K562 (cell line): ENCODE results near the gene ALDOB. TPM values are rescaled to one million over a fixed set of nuclear protein-coding genes. Genes with fewer than 3 reads are reported as not detected.

ENCODE experiments used
- ATAC-seq: fragments of 200-7000 bp; cut with Tn5 transposase; 3 replicates; pipeline ENCODE4 v1.9.1; 2020; ENCODE audit warnings: moderate library complexity
- BruUV-seq: library from RNA; stranded (reverse); fragments of 400-500 nt; replicated peaks from 2 replicates; lab custom pipeline; 2021; lab: Mats Ljungman, UMichigan
- CTCF ChIA-PET: fragments of 300-600 bp; formaldehyde crosslinking; extraction: SDS; loops from one replicate; lab custom pipeline; 2021; ENCODE audit warnings: low intra/inter-chr PET ratio; lab: Yijun Ruan, JAX
- POLR2A ChIA-PET: fragments of 300-600, 350-650 bp; sonication (Branson Sonifier 250); formaldehyde crosslinking; extraction: SDS; loops from one replicate; lab custom pipeline; 2021; ENCODE audit warnings: antibody characterized with exemption, inconsistent platforms; lab: Yijun Ruan, JAX
- DNase-seq, 4 experiments: peaks; one replicate each; pipeline versions ENCODE4 v3.0.0 to v3.0.0-alpha.2; 2011 to 2018; ENCODE audit warnings: low spot score in 3 of 4, mixed read lengths in 3 of 4; ENCODE audit errors: extremely low read depth in 1 of 4
- FAIRE-seq: peaks from 2 replicates; lab custom pipeline; 2011; peaks lifted over from hg19 to GRCh38; lab: Jason Lieb, UNC
- H2AFZ ChIP-seq: 2 replicates; pipeline ENCODE4 v1.6.0; 2011; ENCODE audit warnings: low read depth, low read length, control low read depth, inconsistent platforms
- H3K27ac ChIP-seq: fragments of 200-600 bp; 3 replicates; pipeline ENCODE4 v1.8.0; 2011; ENCODE audit warnings: low read depth, mild to moderate bottlenecking, control low read depth, inconsistent platforms, low read length, moderate library complexity, mixed read lengths; ENCODE audit errors: extremely low read depth
- H3K27me3 ChIP-seq, 2 experiments: fragments of 300-600 bp in 1 of 2; 2 replicates in 1 of 2; 3 replicates in 1 of 2; pipeline versions ENCODE4 v1.6.0 to v1.8.0; 2011; ENCODE audit warnings: inconsistent platforms in 2 of 2, low read length in 2 of 2, mild to moderate bottlenecking in 1 of 2, mixed read lengths in 1 of 2, moderate library complexity in 1 of 2; ENCODE audit not compliant: control insufficient read depth in 2 of 2, insufficient read depth in 2 of 2
- H3K36me3 ChIP-seq: fragments of 300-600 bp; 3 replicates; pipeline ENCODE4 v1.8.0; 2011; ENCODE audit warnings: mild to moderate bottlenecking, low read length, inconsistent platforms; ENCODE audit not compliant: control insufficient read depth, insufficient read depth
- H3K4me1 ChIP-seq, 2 experiments: fragments of 200-600 bp in 1 of 2; replicated peaks in 1 of 2; 2 replicates in 1 of 2; 3 replicates in 1 of 2; pipeline versions ENCODE4 v1.5.1 to v1.8.0; 2011; ENCODE audit warnings: inconsistent platforms in 2 of 2, low read length in 2 of 2, mild to moderate bottlenecking in 1 of 2, mixed read lengths in 1 of 2, moderate library complexity in 1 of 2; ENCODE audit not compliant: control insufficient read depth in 2 of 2, insufficient read depth in 2 of 2
- H3K4me2 ChIP-seq: 2 replicates; pipeline ENCODE4 v1.6.1; 2011; ENCODE audit warnings: low read length, control low read depth, inconsistent platforms, mixed read lengths; ENCODE audit not compliant: insufficient read depth
- H3K4me3 ChIP-seq: fragments of 200-600 bp; sonication (generic), shearing (Covaris generic); 2 replicates; pipeline ENCODE4 v1.5.1; 2016; ENCODE audit warnings: control low read depth, inconsistent platforms
- H3K79me2 ChIP-seq: fragments of 200-600 bp; 3 replicates; pipeline ENCODE4 v1.8.0; 2011; ENCODE audit warnings: low read length, inconsistent platforms; ENCODE audit not compliant: control insufficient read depth, insufficient read depth
- H3K9ac ChIP-seq, 2 experiments: 2 replicates each; pipeline versions ENCODE4 v1.6.0 to v1.6.1; 2011; ENCODE audit warnings: low read depth in 2 of 2, low read length in 2 of 2, control low read depth in 1 of 2, inconsistent platforms in 1 of 2, mild to moderate bottlenecking in 1 of 2, mixed read lengths in 1 of 2; ENCODE audit not compliant: insufficient read depth in 1 of 2
- H3K9me1 ChIP-seq: one replicate; pipeline ENCODE4 v1.6.0; 2011; ENCODE audit warnings: inconsistent platforms, mild to moderate bottlenecking, low read length, moderate library complexity; ENCODE audit not compliant: control insufficient read depth, insufficient read depth
- H3K9me3 ChIP-seq: replicated peaks from 2 replicates; pipeline ENCODE4 v1.5.1; 2011; ENCODE audit warnings: low read depth, low read length, inconsistent platforms; ENCODE audit not compliant: control insufficient read depth, insufficient read depth
- H4K20me1 ChIP-seq: replicated peaks from 2 replicates; pipeline ENCODE4 v1.6.1; 2011; ENCODE audit warnings: low read length, inconsistent platforms, mixed read lengths; ENCODE audit not compliant: control insufficient read depth, insufficient read depth
- BRD4 ChIP-seq: fragments of 200-600 bp; sonication (generic); IDR thresholded peaks from 2 replicates; pipeline ENCODE4 v1.6.1; 2017; ENCODE audit warnings: inconsistent platforms
- FOSL1 ChIP-seq: fragments of 200-800 bp; sonication (Bioruptor generic); conservative IDR thresholded peaks from 2 replicates; pipeline ENCODE4 v1.6.1; 2016; ENCODE audit warnings: missing genetic modification characterization, missing compliant biosample characterization
- GATAD2B ChIP-seq: fragments of 450-650 bp; IDR thresholded peaks from 2 replicates; pipeline ENCODE4 v1.6.1; 2017; ENCODE audit warnings: mild to moderate bottlenecking, borderline replicate concordance
- JUN ChIP-seq, 2 experiments: sonication (generic) in 1 of 2; formaldehyde crosslinking in 1 of 2; IDR thresholded peaks; 2 replicates each; pipeline versions ENCODE4 v1.6.1 to v1.8.0; 2012 to 2022; ENCODE audit warnings: borderline replicate concordance in 2 of 2, mild to moderate bottlenecking in 2 of 2, improper control_type of control experiment in 1 of 2, low read depth in 1 of 2, low read length in 1 of 2, missing genetic modification reagents in 1 of 2
- PHTF2 ChIP-seq: fragments of 250-450 bp; sonication (Bioruptor Pico); IDR thresholded peaks from 2 replicates; pipeline ENCODE4 v1.5.0; 2021; ENCODE audit warnings: mild to moderate bottlenecking
- POU5F1 ChIP-seq: fragments of 150-350 bp; IDR thresholded peaks from 2 replicates; pipeline ENCODE4 v1.6.1; 2014; ENCODE audit warnings: borderline replicate concordance, low read length, low read depth, mild to moderate bottlenecking; ENCODE audit not compliant: partially characterized antibody
- SIN3A ChIP-seq, 2 experiments: fragments of 150-350 bp in 1 of 2; IDR thresholded peaks; 2 replicates each; pipeline ENCODE4 v1.6.1; 2011 to 2016; ENCODE audit warnings: borderline replicate concordance in 2 of 2, low read depth in 2 of 2, low read length in 2 of 2, mild to moderate bottlenecking in 2 of 2, moderate library complexity in 2 of 2; ENCODE audit not compliant: control insufficient read depth in 1 of 2
- SIN3B ChIP-seq: fragments of 450-650 bp; IDR thresholded peaks from 2 replicates; pipeline ENCODE4 v1.6.1; 2017; ENCODE audit warnings: low read depth, mild to moderate bottlenecking, moderate library complexity
- XRCC5 ChIP-seq: fragments of 200-400 bp; formaldehyde crosslinking; IDR thresholded peaks from 2 replicates; pipeline ENCODE4 v1.6.1; 2017; ENCODE audit warnings: low read depth, mild to moderate bottlenecking, low read length
- ZNF695 ChIP-seq: fragments of 450-650 bp; formaldehyde crosslinking; IDR thresholded peaks from 2 replicates; pipeline ENCODE4 v1.4.0; 2020; ENCODE audit warnings: mild to moderate bottlenecking, moderate library complexity
- ZNF764 ChIP-seq: fragments of 250-450 bp; sonication (Bioruptor Pico); IDR thresholded peaks from 2 replicates; pipeline ENCODE4 v1.4.0; 2020; ENCODE audit warnings: low read depth, mild to moderate bottlenecking, moderate library complexity
- ZNF778 ChIP-seq: fragments of 450-650 bp; formaldehyde crosslinking; IDR thresholded peaks from 2 replicates; pipeline ENCODE4 v1.4.0; 2020; ENCODE audit warnings: mild to moderate bottlenecking, moderate library complexity
- WGBS: fragments of 100-300 bp; shearing (Covaris generic); methylation state at CpG from one replicate; pipeline ENCODE4 v1.1.6; 2016; ENCODE audit warnings: low coverage, mixed read lengths; ENCODE audit not compliant: insufficient coverage; ENCODE audit errors: missing lambda C conversion rate; 5-methylcytosine and 5-hydroxymethylcytosine counted together
- in situ Hi-C: fragments of 300-500 bp; cut with MboI; formaldehyde crosslinking; loops from 4 replicates; pipeline ENCODE4 v1.15.0; 2018; ENCODE audit warnings: inconsistent platforms, mixed read lengths
- intact Hi-C: fragments of 100-400 bp; cut with micrococcal nuclease; formaldehyde crosslinking; loops from 2 replicates; pipeline ENCODE4 v1.14.2; 2022
- polyA plus RNA-seq, 8 experiments: library from polyadenylated mRNA; depleted of rRNA in 4 of 8; stranded (reverse) in 5 of 8; unstranded in 3 of 8; fragments of >200 nt; fragmentation: Nextera tagmentation in 2 of 8; fragmentation: Illumina TruSeq in 1 of 8; extraction: Ambion mirVana in 2 of 8; extraction: Trizol in 1 of 8; gene quantifications; 2 replicates each; pipeline versions ENCODE4 v1.2.1 to v1.2.3, GENCODE V29; 2011 to 2014; ENCODE audit warnings: inconsistent platforms in 1 of 8, missing spikeins in 1 of 8
- total RNA-seq, 7 experiments: library from RNA; depleted of rRNA in 6 of 7; stranded (reverse); fragments of >200 nt in 6 of 7; fragmentation: Illumina TruSeq in 2 of 7; extraction: Trizol in 2 of 7; gene quantifications; 2 replicates each; pipeline versions ENCODE4 v1.2.1 to v1.2.3, GENCODE V29; 2011 to 2021; ENCODE audit warnings: low replicate concordance in 1 of 7
- TF ChIP-seq, protein P1 (sequence below), 2 experiments: fragments of 450-650 bp in 1 of 2; sonication (generic) in 1 of 2; formaldehyde crosslinking; conservative IDR thresholded peaks; 2 replicates each; pipeline versions ENCODE4 v1.4.0 to v1.8.1; 2020 to 2022; ENCODE audit warnings: mild to moderate bottlenecking in 1 of 2, missing genetic modification reagents in 1 of 2
- TF ChIP-seq, protein P2 (sequence below): sonication (generic); formaldehyde crosslinking; IDR thresholded peaks from 2 replicates; pipeline ENCODE4 v1.8.0; 2022; ENCODE audit warnings: mild to moderate bottlenecking, low read depth, missing genetic modification reagents
- TF ChIP-seq, protein P3 (sequence below): fragments of 250-450 bp; sonication (Bioruptor Pico); IDR thresholded peaks from 2 replicates; pipeline ENCODE4 v1.4.0; 2020

Gene ALDOB
- total and polyA plus RNA-seq, 9 of the 15 experiments (the other 6 are each of a cell fraction or from before 2014, with no cell fraction given), result 0.80 TPM; not detected in 8

DNA sequence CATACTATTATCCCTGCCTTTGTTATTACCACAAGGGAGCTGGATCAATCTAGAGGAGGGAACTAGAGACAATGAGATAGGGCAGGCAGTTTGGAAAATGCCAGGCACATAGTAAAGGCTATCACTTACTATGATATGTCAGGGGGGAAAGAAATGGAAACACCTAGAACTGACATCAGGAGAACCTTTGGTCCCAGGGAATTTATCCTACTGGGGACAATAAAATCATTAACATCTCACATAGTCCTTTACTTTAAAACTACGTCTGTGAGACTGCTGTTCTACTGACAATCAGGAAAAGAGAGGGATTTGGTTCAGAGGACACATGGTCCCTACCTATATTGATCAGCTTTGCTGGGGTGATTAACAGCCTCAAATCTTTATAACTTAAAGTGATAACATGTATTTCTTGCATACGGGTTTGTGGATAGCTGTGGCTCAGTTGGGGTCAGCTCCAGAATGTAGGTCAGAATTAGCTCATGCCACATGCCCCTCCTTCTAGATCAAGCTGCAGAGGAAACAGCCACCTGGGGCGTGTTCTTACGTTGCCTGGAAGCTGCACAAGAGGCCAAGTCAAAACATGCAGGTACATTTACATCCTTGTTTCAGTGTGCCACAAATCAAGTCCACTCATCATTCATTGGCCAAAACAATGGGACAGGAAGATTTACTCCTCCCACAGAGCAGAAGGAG lies 43.9 kb upstream of the ALDOB start (continued):
- TF ChIP-seq, protein P1, sequence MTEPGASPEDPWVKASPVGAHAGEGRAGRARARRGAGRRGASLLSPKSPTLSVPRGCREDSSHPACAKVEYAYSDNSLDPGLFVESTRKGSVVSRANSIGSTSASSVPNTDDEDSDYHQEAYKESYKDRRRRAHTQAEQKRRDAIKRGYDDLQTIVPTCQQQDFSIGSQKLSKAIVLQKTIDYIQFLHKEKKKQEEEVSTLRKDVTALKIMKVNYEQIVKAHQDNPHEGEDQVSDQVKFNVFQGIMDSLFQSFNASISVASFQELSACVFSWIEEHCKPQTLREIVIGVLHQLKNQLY (CRISPR knock-in tag; conservative IDR thresholded peaks at IDR 0.05), result no peak
- TF ChIP-seq, protein P2, sequence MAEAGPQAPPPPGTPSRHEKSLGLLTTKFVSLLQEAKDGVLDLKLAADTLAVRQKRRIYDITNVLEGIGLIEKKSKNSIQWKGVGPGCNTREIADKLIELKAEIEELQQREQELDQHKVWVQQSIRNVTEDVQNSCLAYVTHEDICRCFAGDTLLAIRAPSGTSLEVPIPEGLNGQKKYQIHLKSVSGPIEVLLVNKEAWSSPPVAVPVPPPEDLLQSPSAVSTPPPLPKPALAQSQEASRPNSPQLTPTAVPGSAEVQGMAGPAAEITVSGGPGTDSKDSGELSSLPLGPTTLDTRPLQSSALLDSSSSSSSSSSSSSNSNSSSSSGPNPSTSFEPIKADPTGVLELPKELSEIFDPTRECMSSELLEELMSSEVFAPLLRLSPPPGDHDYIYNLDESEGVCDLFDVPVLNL (CRISPR knock-in tag), result no peak
- no peak for TF ChIP-seq SIN3B
- TF ChIP-seq ZNF778, result no peak
- TF ChIP-seq GATAD2B, result no peak

DNA sequence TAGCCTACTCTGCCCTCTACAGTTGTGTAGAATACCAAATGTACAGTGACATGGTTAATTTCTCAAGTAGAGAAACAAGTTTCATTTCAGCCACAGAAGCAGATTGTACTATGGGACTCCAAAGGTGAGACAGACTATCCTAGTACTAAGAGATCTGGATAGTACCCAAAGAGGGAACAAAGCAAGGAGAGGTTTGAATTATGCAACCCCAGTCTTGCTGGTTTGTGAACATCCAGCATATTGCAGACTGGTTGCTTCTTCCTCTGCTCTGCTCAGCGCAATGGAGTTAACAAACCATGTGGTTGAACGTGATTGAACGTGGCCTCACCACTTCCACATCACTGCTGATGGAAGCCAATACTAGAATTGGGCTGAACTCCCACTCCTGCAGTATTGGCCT lies 43.3 kb upstream of the ALDOB start:
- H3K27me3 ChIP-seq, result peaks cover 0 to 16% of the 10 kb centered on the region in 2 experiments; a peak in 2 of 5 replicates
- DNase-seq, result no peak
- H3K79me2 ChIP-seq, result peaks cover 10% of the 10 kb centered on the region; the same call in 1 of the 3 replicates
- H3K4me1 ChIP-seq, result peaks cover 9% of the 10 kb centered on the region in 2 experiments; a peak in 3 of 5 replicates
- H3K9me1 ChIP-seq, result no peaks in the 10 kb centered on the region
- peaks cover 21% of the 10 kb centered on the region; the same call in 2 of the 3 replicates for H3K36me3 ChIP-seq
- H3K4me3 ChIP-seq, result no peak overlapping the region
- ATAC-seq, result peak; percentile 12; the same call in 1 of the 3 replicates
- no peak overlapping the region for H2AFZ ChIP-seq
- FAIRE-seq, result no peak
- POLR2A ChIA-PET, result no interaction called here
- BruUV-seq, result no TSS peak
- in situ Hi-C loops, result no loop called here
- H3K4me2 ChIP-seq, result no peak overlapping the region
- H3K9me3 ChIP-seq, result no peaks in the 10 kb centered on the region
- no peaks in the 10 kb centered on the region for H4K20me1 ChIP-seq
- CTCF ChIA-PET, result no interaction called here
- no peak overlapping the region for H3K27ac ChIP-seq
- WGBS, result 19% methylated on average over 3 of the region's 3 CpGs
- intact Hi-C loops, result no loop called here
- H3K9ac ChIP-seq, result no peak overlapping the region
- no peak for TF ChIP-seq POU5F1
- TF ChIP-seq ZNF695, result no peak
- TF ChIP-seq BRD4, result no peak
- TF ChIP-seq XRCC5, result no peak
- no peak for TF ChIP-seq PHTF2 (CRISPR knock-in tag)
- no peak for TF ChIP-seq FOSL1
- no peak for TF ChIP-seq SIN3A (IDR thresholded peaks at IDR 0.05; ENCODE audit: borderline replicate concordance in 2 of 2, control insufficient read depth in 1 of 2, low read depth in 2 of 2, low read length in 2 of 2)
- TF ChIP-seq ZNF764 (CRISPR knock-in tag), result no peak
- TF ChIP-seq, protein P3, sequence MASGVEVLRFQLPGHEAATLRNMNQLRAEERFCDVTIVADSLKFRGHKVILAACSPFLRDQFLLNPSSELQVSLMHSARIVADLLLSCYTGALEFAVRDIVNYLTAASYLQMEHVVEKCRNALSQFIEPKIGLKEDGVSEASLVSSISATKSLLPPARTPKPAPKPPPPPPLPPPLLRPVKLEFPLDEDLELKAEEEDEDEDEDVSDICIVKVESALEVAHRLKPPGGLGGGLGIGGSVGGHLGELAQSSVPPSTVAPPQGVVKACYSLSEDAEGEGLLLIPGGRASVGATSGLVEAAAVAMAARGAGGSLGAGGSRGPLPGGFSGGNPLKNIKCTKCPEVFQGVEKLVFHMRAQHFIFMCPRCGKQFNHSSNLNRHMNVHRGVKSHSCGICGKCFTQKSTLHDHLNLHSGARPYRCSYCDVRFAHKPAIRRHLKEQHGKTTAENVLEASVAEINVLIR (CRISPR knock-in tag), result no peak
- TF ChIP-seq JUN (IDR thresholded peaks at IDR 0.05; ENCODE audit: borderline replicate concordance, low read depth, low read length), result no peak
- TF ChIP-seq JUN (CRISPR knock-in tag; IDR thresholded peaks at IDR 0.05; ENCODE audit: borderline replicate concordance), result no peak
